Middle frontal gyrus (tissue), 1 donor: ENCODE results near the gene JAG1.
"Not testable (repeated sequence)": the region's sequence is repeated elsewhere in the genome, so short reads cannot be mapped to it uniquely, and the experiment has no call there.

Experiments
- DNase-seq: peaks from one replicate; pipeline ENCODE4 v3.0.0-alpha.2; 2015; ENCODE audit warnings: low spot score; ENCODE audit errors: extremely low spot score

JAG1 gene

DNA sequence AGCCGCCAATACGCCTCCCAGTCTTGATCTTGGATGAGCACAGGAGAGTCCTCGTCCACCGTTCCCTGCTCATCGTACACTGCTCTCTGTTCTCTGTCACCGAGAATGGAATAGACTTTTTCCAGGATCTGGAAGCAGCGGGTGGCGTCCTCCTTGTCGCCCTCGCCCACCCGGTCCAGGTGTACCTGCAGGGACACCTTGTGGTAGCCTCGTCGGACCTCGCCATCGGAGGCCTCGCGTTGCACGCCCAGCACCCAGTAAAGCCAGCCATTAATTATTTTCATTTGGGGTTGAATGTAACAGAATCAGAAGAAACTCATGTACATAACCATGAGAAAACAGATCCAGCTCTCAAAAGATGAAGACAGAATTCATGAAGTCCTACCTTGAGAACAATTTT lies 59.9 kb downstream of the JAG1 start:
- DNase-seq = no peak

- DNase-seq = not testable (repeated sequence)
These were observed 60.4 kb downstream of the JAG1 start for GRCh38 chr20:10613426-10613825.

DNA sequence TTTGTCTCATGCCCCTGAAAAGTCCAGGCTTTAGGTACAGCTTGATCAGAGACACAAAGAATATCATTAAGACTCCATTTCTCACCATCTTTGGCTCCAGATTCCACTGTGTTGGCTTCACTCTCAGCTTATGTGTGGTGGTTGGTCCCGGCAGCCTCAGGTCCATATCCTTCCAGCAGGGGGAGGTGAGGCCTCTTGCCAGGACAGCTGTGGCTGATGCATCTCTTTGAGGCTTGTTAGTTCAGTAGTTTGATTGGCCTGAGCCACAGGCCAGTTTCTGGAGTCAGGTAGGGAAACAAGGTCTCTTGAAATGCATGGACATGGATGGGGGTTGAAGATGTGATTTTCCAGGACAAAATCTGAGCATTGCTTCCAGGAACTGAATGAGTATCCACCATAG lies 62.4 kb downstream of the JAG1 start:
- DNase-seq = no peak

DNA sequence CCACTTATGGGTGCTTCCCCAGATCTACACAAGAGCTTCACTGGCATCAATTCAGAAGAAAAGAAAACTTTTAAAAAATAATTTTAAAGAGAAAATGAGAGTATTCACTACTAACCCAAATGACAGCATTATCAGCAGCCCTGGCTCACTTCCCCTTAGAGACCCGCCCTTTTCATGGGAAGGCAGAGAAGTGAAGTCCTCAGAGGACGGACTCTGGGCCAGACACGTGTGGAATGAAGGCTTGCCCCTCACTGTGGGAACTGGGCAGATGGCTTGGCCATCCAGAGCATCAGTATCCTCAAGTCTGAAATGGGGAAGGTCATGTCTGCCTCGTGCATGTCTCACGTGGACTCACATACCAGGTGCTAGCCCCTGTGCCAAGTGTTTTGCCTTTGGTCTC lies 63.5 kb downstream of the JAG1 start:
- DNase-seq = no peak

DNA sequence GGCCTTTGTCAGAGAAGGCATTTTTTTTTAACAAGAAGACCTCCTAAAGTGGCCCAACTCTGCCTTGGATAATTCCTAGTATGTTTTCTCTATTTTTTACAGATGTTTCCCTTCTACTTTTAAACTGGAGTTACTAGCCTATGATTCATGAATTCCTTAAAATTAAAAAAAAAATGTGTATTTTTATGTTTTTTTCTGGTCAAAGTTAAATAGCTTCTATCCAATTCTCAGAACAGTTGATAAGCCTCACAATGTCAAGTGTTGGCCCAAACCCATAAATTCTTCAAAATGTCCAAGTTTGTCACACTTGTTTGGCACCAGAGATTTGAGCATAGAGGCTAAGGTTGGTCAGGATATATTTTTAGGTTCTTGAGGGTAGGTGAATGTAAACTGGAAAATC lies 64.0 kb downstream of the JAG1 start:
- DNase-seq = no peak

- no peak for DNase-seq
These were observed 64.5 kb downstream of the JAG1 start for GRCh38 chr20:10609276-10609675.

- DNase-seq = no peak
These were observed 68.1 kb downstream of the JAG1 start for GRCh38 chr20:10605547-10606195.

- no peak for DNase-seq
These were observed 68.8 kb downstream of the JAG1 start for GRCh38 chr20:10604865-10605440.

GRCh38 chr20:10603971-10604864 lies 69.6 kb downstream of the JAG1 start:
- no peak for DNase-seq

DNA sequence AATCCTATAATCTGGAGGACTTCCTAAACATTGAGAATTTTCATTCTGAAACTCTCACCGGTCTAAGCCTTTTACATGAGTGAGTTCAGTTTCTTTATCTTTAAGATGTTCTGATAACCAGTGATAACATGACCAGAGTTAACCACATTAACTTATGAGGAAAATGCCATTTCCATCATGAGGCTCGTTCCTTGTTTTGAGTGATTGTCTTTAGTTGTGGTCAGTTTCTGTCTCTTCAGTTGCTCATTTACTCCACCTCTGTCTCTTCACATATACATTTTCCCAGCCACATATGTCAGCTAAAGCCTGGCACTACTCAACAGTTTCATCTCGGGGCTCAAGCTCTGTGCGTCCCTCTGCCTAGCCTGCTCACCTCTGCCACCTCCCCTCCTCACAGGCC lies 70.4 kb downstream of the JAG1 start:
- no peak for DNase-seq

DNA sequence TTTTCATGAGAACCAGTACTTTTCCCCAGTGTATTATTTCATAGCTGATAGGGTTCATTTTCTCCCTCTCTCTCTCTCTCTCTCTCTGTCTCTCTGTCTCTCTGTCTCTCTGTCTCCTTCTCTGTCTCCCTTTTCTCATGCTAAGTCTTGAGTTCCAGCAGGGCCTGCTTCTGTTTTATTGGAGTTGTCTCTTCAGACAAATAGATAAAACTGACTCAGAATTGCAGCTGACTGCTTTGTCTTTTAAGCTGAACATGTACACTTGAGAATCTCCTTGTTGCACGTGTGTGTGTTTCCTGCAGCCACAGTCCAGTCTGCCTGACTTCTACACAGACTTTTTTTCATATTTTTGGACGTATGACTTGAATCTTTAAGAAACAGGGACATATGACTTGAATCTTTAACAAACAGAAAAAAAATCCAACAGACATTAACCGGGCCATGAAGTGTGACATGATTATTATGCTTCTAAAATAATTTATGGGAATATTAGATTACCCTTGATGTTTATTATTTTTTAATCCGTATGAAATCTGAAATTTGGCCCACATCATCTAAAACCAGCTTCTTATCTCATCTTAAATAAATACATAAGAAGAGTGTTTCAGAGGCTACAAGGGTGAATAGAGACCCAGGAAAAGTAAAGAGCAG lies 71.5 kb downstream of the JAG1 start:
- DNase-seq = no peak

- no peak for DNase-seq
These were observed 76.2 kb downstream of the JAG1 start for GRCh38 chr20:10597637-10598036.

GRCh38 chr20:10596710-10597121 lies 77.1 kb downstream of the JAG1 start:
- no peak for DNase-seq

DNA sequence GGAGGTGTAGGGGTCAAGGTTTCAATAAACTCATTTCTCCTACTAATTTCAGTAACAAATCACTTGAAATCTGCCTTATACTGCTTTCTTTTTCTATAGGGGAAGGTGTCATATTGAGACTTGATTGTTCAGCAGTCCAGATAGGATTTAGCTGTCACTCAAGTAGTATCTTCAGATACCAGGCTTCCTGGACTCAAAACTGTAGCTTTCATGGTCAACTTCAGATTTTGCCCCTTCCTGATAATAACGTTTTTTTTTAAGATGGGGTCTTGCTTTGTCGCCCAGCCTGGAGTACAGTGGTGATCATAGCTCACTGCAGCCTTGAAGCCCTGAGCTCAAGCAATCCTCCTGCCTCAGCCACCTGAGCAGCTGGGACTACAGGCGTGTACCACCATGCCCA lies 77.8 kb downstream of the JAG1 start:
- no peak for DNase-seq

- no peak for DNase-seq
These were observed 78.5 kb downstream of the JAG1 start for GRCh38 chr20:10595266-10595665.

DNA sequence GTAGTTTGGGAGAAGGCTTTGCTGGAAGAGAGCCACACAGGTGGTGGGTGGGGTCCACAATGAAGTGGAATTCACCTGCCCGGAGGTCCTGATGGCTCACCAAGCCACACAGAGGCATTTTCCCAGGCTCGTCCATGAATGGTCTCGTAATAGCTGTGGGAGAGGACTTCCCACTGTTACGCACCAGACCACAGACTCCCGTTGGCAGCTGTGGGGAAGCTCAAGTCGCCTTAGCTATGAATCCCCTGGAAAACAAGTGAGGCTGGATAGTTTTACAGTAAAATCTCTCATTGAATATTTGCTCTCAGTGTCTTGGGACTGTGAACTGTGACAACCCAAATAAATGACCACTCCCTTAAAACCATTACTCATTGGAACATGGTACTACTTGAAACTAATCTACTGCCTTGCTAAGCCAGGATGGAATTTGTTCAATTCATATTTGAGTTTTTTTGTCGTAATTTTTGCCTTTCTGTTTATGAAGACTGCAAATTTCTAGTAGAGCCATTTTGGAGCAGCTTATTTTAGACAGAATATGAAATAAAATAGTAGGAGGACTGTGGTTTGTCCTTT lies 79.4 kb downstream of the JAG1 start:
- DNase-seq = no peak

GRCh38 chr20:10591946-10592521 lies 81.8 kb downstream of the JAG1 start:
- DNase-seq = no peak

DNA sequence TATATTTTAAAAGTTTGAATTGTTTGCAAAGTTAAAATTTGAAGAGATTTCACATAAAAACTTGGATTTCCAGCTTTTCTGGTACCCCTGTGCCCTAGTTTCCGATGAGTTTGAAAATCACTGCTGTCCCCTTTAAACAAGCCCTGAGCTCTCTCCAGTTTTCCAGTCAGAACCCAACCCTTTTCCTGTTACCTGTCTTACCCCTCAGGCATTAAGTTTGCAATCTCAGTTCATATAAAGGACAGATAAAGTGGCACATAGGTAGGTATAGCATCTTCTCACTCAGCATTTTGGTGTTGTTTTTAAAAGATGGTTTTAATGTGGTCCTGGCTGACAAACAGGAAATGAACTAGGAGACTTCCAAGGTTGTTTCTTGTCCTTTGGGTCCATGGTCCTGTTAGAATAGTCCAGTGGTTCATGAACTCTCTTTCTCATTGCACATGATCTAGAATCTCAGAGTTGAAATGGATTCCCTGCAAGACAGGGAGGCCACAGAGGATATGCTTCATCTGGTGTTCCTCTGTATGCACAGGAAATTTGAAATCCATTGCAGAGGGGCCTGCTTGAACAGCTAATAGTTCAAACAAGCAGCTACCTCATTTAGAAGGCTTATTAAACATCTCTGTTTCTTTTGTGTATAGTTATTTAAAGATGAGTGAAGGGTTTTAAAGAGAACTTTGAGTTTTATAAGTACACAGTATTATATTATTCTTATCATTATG lies 82.7 kb downstream of the JAG1 start:
- no peak for DNase-seq

DNA sequence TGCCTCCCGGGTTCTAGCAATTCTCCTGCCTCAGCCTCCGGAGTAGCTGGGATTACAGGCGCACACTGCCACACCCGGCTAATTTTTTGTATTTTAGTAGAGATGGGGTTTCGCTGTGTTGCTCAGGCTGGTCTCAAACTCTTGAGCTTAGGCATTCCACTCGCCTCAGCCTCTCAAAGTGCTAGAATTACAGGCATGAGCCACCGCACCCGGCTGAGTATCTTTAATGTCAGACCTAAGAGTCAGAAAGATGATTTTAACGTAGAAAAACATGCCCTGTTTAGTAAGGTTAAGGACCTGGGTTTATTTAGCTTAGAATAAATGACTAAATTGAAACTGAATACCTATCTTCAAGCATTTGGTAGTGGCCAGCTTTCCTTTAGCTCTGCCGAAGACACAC lies 83.4 kb downstream of the JAG1 start:
- not testable (repeated sequence) for DNase-seq
